ENCODE measurements around the gene ABRACL.
"Not testable (repeated sequence)": the region's sequence is repeated elsewhere in the genome, so short reads cannot be mapped to it uniquely, and the experiment has no call there.

- TF ChIP-seq POLR2A (IDR thresholded peaks at IDR 0.05; ENCODE audit: low read depth, low read length); POLR2AphosphoS5 (IDR thresholded peaks at IDR 0.05; ENCODE audit: low read depth, low read length); TAF1 (IDR thresholded peaks at IDR 0.05; ENCODE audit: borderline replicate concordance, low read depth, low read length): not testable (repeated sequence)
Observed at GRCh38 chr6:139025416-139025815, 3.1 kb upstream of the ABRACL start.
